Ovary (tissue), 9 donors: Measurements from ENCODE around the gene GRIN1. TPM values are rescaled to one million over a fixed set of nuclear protein-coding genes. Genes with fewer than 3 reads are reported as not detected.

Experiments used
- DNase-seq, 5 donors: peaks; one replicate each; pipeline ENCODE4 v3.0.0-alpha.2; 2019 to 2020
- H3K27ac ChIP-seq, 2 donors: fragments of 200-600 bp; one replicate each; pipeline versions ENCODE4 v1.5.1 to v1.8.0; 2019 to 2022
- H3K27me3 ChIP-seq: fragments of 200-600 bp; one replicate; pipeline ENCODE4 v1.8.0; 2022
- H3K36me3 ChIP-seq: fragments of 200-600 bp; sonication (generic); one replicate; pipeline ENCODE4 v1.5.1; 2019
- H3K4me1 ChIP-seq: one replicate; pipeline ENCODE4 v1.8.1; 2013; ENCODE audit warnings: mild to moderate bottlenecking, moderate library complexity; ENCODE audit not compliant: insufficient read depth
- H3K4me3 ChIP-seq: fragments of 200-600 bp; sonication (generic); one replicate; pipeline ENCODE4 v1.5.1; 2017
- H3K9me3 ChIP-seq, 2 donors: fragments of 200-600 bp in 1 of 2; sonication (generic) in 1 of 2; one replicate each; pipeline versions ENCODE4 v1.5.1 to v1.8.1; 2013 to 2019; ENCODE audit warnings: mild to moderate bottlenecking in 1 of 2, moderate library complexity in 1 of 2
- CTCF ChIP-seq, 3 donors: fragments of 450-650 bp in 2 of 3; fragments of 200-600 bp in 1 of 3; IDR thresholded peaks; one replicate each; pipeline versions ENCODE4 v1.5.1 to v1.8.0; 2016 to 2022; ENCODE audit warnings: antibody characterized with exemption in 3 of 3, mild to moderate bottlenecking in 1 of 3
- EP300 ChIP-seq: sonication (generic); formaldehyde crosslinking; IDR thresholded peaks from one replicate; pipeline ENCODE4 v1.6.1; 2017; ENCODE audit warnings: antibody characterized with exemption
- POLR2A ChIP-seq: fragments of 450-650 bp; IDR thresholded peaks from one replicate; pipeline ENCODE4 v1.6.1; 2017; ENCODE audit warnings: antibody characterized with exemption, mild to moderate bottlenecking, moderate library complexity
- WGBS, 3 donors: extraction: QIAGEN DNeasy Blood & Tissue Kit in 1 of 3; methylation state at CpG; one replicate each; pipeline versions ENCODE4 v1.1.5 to v1.1.7; 2013 to 2017; 5-methylcytosine and 5-hydroxymethylcytosine counted together
- intact Hi-C, 4 donors: fragments of 100-400 bp; cut with DNase I; formaldehyde crosslinking; loops; one replicate each; pipeline versions ENCODE4 v1.11.0 to v1.15.1; 2022 to 2023
- polyA plus RNA-seq, 2 donors: library from polyadenylated mRNA; stranded (reverse); fragments of 200-250 nt in 1 of 2; fragments of 350-450 nt in 1 of 2; fragmentation: Illumina TruSeq in 1 of 2; extraction: RNeasy Lipid Tissue Mini Kit (QIAGEN cat#74804) in 1 of 2; gene quantifications; one replicate each; pipeline ENCODE4 v1.2.3, GENCODE V29; 2013 to 2014
- total RNA-seq, 7 donors: library from RNA; depleted of rRNA in 2 of 7; stranded (reverse); fragments of >200 nt in 2 of 7; fragmentation: NEBNext Ultra II Directional in 3 of 7; extraction: Animal tissue kit (Norgen Biotek cat#: 25700) in 3 of 7; gene quantifications; one replicate each; pipeline versions ENCODE4 v1.1.0 to v1.2.4, GENCODE V29; 2016 to 2023
- donor health status: DM: no; HTN: no; CAD: no; lungs with moderate emphysema.
- donor health status: DM: no; HTN: no; CAD: no.
- donor health status: Bipolar disorder and iron deficiency.
- donor health status: DM: yes; HTN: yes; CAD: no.
- donor health status: DM: no; HTN: no; CAD: no.
- donor health status: DM: yes; HTN: yes; CAD: no.

The GRIN1 gene
- total and polyA plus RNA-seq, 9 donors = 0.15 TPM; not detected in 8

GRCh38 chr9:137163805-137164204 is 24.9 kb downstream of the GRIN1 start:
- TF ChIP-seq EP300 (no peak), POLR2A (no peak), CTCF (IDR thresholded peaks at IDR 0.05) (no peak)
- Histone ChIP-seq H3K9me3 (no peaks in the 10 kb centered on the region), H3K4me3 (no peak overlapping the region), H3K36me3 (no peaks in the 10 kb centered on the region), H3K4me1 (peaks cover 10% of the 10 kb centered on the region), H3K27ac (no peak overlapping the region), H3K27me3 (peaks cover 25% of the 10 kb centered on the region)
- 75 to 86% (median 84%) methylated on average over 21 to 22 of the region's 22 CpGs for WGBS, 3 donors
- DNase-seq = no peak
- intact Hi-C loops = no loop called here

DNA sequence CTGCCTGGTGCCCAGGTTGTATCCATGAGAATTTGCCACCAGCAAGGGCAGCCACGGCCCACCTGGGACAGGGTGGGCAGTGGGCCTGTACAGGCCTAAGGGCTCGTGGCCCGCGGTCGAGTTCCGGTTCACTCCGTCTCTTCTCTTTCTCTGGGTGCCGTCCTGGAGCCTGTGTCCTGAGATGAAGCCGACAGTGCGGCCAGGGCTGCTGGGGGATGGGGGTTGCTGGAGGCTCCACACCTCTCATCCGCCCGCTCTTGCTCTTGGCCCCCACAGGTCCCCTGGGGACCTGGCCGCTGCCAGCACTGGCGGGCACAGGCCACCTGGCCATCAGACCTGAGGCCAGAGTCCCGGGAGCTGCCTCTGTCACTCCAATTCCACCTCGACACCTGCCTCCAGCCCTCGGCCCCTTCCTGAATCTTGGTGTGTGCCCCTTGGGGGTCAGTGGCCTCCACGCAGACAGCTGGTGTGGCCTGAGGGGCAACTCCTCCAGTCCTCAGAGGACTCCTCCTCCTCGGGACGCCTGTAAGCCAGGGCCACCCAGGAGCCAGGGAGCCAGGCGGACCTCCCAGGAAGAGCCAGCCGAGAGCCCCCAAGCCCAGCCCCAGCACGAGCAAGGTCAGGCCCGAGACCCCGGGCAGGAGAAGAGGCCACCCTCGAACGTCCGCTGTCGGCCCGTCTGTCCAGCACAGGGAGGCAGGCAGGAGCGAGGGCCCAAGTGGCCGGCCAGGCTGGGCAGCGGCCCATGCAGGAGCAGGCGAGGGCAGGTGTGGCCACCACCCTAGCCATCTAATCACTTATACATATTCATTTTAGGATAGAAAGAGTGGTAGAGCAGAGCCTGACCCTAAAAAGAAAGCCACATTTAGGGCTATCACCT is 25.7 kb downstream of the GRIN1 start:
- H3K9me3 ChIP-seq = no peaks in the 10 kb centered on the region
- TF ChIP-seq CTCF (IDR thresholded peaks at IDR 0.05) (no peak), EP300 (no peak), POLR2A (no peak)
- 50 to 64% (median 55%) methylated on average over 34 of the region's 34 CpGs for WGBS, 3 donors
- no peak overlapping the region for H3K27ac ChIP-seq
- intact Hi-C loops = no loop called here
- H3K4me1 ChIP-seq = peaks cover 16% of the 10 kb centered on the region
- no peaks in the 10 kb centered on the region for H3K36me3 ChIP-seq
- H3K27me3 ChIP-seq = peaks cover 28% of the 10 kb centered on the region
- no peak overlapping the region for H3K4me3 ChIP-seq
- DNase-seq = no peak

GRCh38 chr9:137165250-137165836 is 26.4 kb downstream of the GRIN1 start:
- Histone ChIP-seq H3K4me3 (no peak overlapping the region), H3K9me3 (no peaks in the 10 kb centered on the region), H3K27me3 (peaks cover 28% of the 10 kb centered on the region), H3K4me1 (peaks cover 17% of the 10 kb centered on the region), H3K27ac (no peak overlapping the region), H3K36me3 (no peaks in the 10 kb centered on the region)
- intact Hi-C loops = no loop called here
- DNase-seq = no peak
- TF ChIP-seq CTCF (IDR thresholded peaks at IDR 0.05) (no peak), POLR2A (no peak), EP300 (no peak)
- WGBS, 3 donors = 71 to 78% (median 73%) methylated on average over 32 of the region's 32 CpGs

- Histone ChIP-seq H3K4me1 (peaks cover 17% of the 10 kb centered on the region), H3K27me3 (peaks cover 28% of the 10 kb centered on the region), H3K4me3 (no peak overlapping the region), H3K9me3 (no peaks in the 10 kb centered on the region), H3K27ac (no peak overlapping the region), H3K36me3 (no peaks in the 10 kb centered on the region)
- TF ChIP-seq POLR2A (no peak), EP300 (no peak), CTCF (IDR thresholded peaks at IDR 0.05) (no peak)
- 60 to 66% (median 60%) methylated on average over 19 to 22 of the region's 22 CpGs for WGBS, 3 donors
- no peak for DNase-seq
- intact Hi-C loops = no loop called here
These were observed 27.7 kb downstream of the GRIN1 start for GRCh38 chr9:137166380-137167229.
